Spleen (tissue), 11 donors: ENCODE results near the gene BMP6. TPM values are rescaled to one million over a fixed set of nuclear protein-coding genes. Genes with fewer than 3 reads are reported as not detected.
"Not testable (repeated sequence)": the region's sequence is repeated elsewhere in the genome, so short reads cannot be mapped to it uniquely, and the experiment has no call there.

Experiments used
- DNase-seq: peaks from one replicate; pipeline ENCODE4 v3.0.0-alpha.2; 2020
- H3K27ac ChIP-seq, 8 donors: fragments of 200-600 bp; sonication (generic) in 7 of 8; 1 replicate in 4 of 8; 2 replicates in 4 of 8; pipeline versions ENCODE4 v1.5.0 to v1.8.0; 2016 to 2021; ENCODE audit warnings: inconsistent platforms in 4 of 8, mild to moderate bottlenecking in 4 of 8, moderate library complexity in 1 of 8
- H3K27me3 ChIP-seq, 7 donors: fragments of 200-600 bp; sonication (generic) in 6 of 7; replicated peaks in 1 of 7; 1 replicate in 4 of 7; 2 replicates in 3 of 7; pipeline versions ENCODE4 v1.5.0 to v1.8.0; 2016 to 2021; ENCODE audit warnings: inconsistent platforms in 3 of 7, mild to moderate bottlenecking in 1 of 7
- H3K36me3 ChIP-seq, 6 donors: fragments of 200-600 bp; sonication (generic) in 5 of 6; 1 replicate in 4 of 6; 2 replicates in 2 of 6; pipeline versions ENCODE4 v1.5.0 to v1.8.0; 2016 to 2021; ENCODE audit warnings: inconsistent platforms in 2 of 6
- H3K4me1 ChIP-seq, 6 donors: fragments of 200-600 bp; sonication (generic) in 5 of 6; 1 replicate in 3 of 6; 2 replicates in 3 of 6; pipeline versions ENCODE4 v1.5.0 to v1.8.0; 2016 to 2021; ENCODE audit warnings: inconsistent platforms in 3 of 6
- H3K4me3 ChIP-seq, 8 donors: fragments of 200-600 bp; sonication (generic) in 7 of 8; 1 replicate in 4 of 8; 2 replicates in 4 of 8; pipeline versions ENCODE4 v1.5.0 to v1.8.0; 2016 to 2021; ENCODE audit warnings: inconsistent platforms in 4 of 8, mild to moderate bottlenecking in 4 of 8, moderate library complexity in 2 of 8
- H3K9me3 ChIP-seq, 8 donors: fragments of 200-600 bp; sonication (generic) in 7 of 8; 1 replicate in 4 of 8; 2 replicates in 4 of 8; pipeline versions ENCODE4 v1.5.0 to v1.8.0; 2016 to 2021; ENCODE audit warnings: inconsistent platforms in 4 of 8
- POLR2A ChIP-seq, 3 donors: fragments of 450-650 bp; IDR thresholded peaks; one replicate each; pipeline ENCODE4 v1.5.1; 2017; ENCODE audit warnings: antibody characterized with exemption in 3 of 3, mild to moderate bottlenecking in 1 of 3
- POLR2AphosphoS5 ChIP-seq, 3 donors: sonication (generic); formaldehyde crosslinking; IDR thresholded peaks; one replicate each; pipeline ENCODE4 v1.5.1; 2017; ENCODE audit warnings: antibody characterized with exemption in 3 of 3
- WGBS, 5 donors: extraction: QIAGEN DNeasy Blood & Tissue Kit in 3 of 5; methylation state at CpG; one replicate each; pipeline versions ENCODE4 v1.1.5 to v1.1.7; 2013 to 2018; 5-methylcytosine and 5-hydroxymethylcytosine counted together
- intact Hi-C: fragments of 100-400 bp; cut with DNase I; formaldehyde crosslinking; loops from one replicate; pipeline ENCODE4 v1.15.0; 2023; ENCODE audit warnings: low total_unique reads
- polyA plus RNA-seq, 3 donors: library from polyadenylated mRNA; stranded (reverse); fragments of 200-250 nt; gene quantifications; one replicate each; pipeline ENCODE4 v1.2.1, GENCODE V29; 2013
- total RNA-seq, 7 donors: library from RNA; depleted of rRNA in 3 of 7; stranded (reverse); fragments of >200 nt in 3 of 7; fragmentation: NEBNext Ultra II Directional in 4 of 7; extraction: Animal tissue kit (Norgen Biotek cat#: 25700) in 4 of 7; gene quantifications; one replicate each; pipeline versions ENCODE4 v1.1.0 to v1.2.1, GENCODE V29; 2016 to 2021
- TF ChIP-seq, protein P1 (sequence below), 11 experiments: fragments of 200-600 bp in 7 of 11; fragments of 450-650 bp in 4 of 11; sonication (generic) in 4 of 11; IDR thresholded peaks in 8 of 11; conservative IDR thresholded peaks in 3 of 11; 1 replicate in 7 of 11; 2 replicates in 4 of 11; pipeline versions ENCODE4 v1.4.0 to v1.8.0; 2016 to 2021; ENCODE audit warnings: antibody characterized with exemption in 11 of 11, inconsistent platforms in 4 of 11, mild to moderate bottlenecking in 1 of 11
- donor health status: healthy with polysubstance abuse.
- donor health status: DM: no; HTN: no; CAD: no; lungs with moderate emphysema.
- donor health status: DM: no; HTN: no; CAD: no.
- donor health status: Bipolar disorder and iron deficiency.
- donor health status: healthy.
- donor health status: DM: no; HTN: no; CAD: no.
- donor health status: DM: yes; HTN: yes; CAD: no.

BMP6 gene
- total and polyA plus RNA-seq, 10 donors, result 0.58 to 6.9 (median 4.8) TPM

DNA sequence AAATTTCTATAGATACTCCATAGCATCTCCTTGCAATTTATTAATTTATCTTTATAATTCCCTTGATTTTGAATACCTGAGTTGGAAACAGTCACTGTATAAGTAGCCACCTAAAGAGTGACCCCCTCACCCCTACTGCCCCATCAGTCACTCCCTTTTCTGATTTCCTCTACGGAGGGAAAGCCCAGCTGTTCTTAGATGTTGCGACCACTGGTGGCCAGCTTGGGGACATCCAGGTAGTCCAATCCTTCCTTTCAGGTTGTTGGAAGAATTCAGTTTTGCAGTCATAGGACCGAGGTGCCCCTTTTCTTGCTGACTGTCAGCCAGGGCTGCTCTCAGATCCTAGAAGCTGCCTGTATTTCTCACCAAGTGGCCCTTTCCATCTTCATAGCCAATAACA lies 87.8 kb downstream of the BMP6 start:
- 83 to 99% (median 89%) methylated on average over 3 of the region's 3 CpGs for WGBS, 5 donors
- TF ChIP-seq, protein P1, sequence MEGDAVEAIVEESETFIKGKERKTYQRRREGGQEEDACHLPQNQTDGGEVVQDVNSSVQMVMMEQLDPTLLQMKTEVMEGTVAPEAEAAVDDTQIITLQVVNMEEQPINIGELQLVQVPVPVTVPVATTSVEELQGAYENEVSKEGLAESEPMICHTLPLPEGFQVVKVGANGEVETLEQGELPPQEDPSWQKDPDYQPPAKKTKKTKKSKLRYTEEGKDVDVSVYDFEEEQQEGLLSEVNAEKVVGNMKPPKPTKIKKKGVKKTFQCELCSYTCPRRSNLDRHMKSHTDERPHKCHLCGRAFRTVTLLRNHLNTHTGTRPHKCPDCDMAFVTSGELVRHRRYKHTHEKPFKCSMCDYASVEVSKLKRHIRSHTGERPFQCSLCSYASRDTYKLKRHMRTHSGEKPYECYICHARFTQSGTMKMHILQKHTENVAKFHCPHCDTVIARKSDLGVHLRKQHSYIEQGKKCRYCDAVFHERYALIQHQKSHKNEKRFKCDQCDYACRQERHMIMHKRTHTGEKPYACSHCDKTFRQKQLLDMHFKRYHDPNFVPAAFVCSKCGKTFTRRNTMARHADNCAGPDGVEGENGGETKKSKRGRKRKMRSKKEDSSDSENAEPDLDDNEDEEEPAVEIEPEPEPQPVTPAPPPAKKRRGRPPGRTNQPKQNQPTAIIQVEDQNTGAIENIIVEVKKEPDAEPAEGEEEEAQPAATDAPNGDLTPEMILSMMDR (IDR thresholded peaks at IDR 0.05 in 8 of 11, conservative IDR thresholded peaks at IDR 0.05 in 3 of 11), result no peak
- no peak for TF ChIP-seq POLR2AphosphoS5 (IDR thresholded peaks at IDR 0.05)
- no peak for TF ChIP-seq POLR2A (IDR thresholded peaks at IDR 0.05)
- intact Hi-C loops, result no loop called here

GRCh38 chr6:7815716-7816115 lies 89.8 kb downstream of the BMP6 start:
- intact Hi-C loops, result no loop called here
- 45 to 59% (median 56%) methylated on average over 5 of the region's 5 CpGs for WGBS, 5 donors

More for the DNA sequence above, 87.8 kb downstream of the BMP6 start:
- H3K36me3 ChIP-seq, result no peaks in the 10 kb centered on the region
- DNase-seq, result no peak
- H3K9me3 ChIP-seq, result no peaks in the 10 kb centered on the region
- no peak overlapping the region for H3K27ac ChIP-seq
- H3K4me1 ChIP-seq, result no peaks in the 10 kb centered on the region
- no peaks in the 10 kb centered on the region for H3K27me3 ChIP-seq
- no peak overlapping the region for H3K4me3 ChIP-seq

DNA sequence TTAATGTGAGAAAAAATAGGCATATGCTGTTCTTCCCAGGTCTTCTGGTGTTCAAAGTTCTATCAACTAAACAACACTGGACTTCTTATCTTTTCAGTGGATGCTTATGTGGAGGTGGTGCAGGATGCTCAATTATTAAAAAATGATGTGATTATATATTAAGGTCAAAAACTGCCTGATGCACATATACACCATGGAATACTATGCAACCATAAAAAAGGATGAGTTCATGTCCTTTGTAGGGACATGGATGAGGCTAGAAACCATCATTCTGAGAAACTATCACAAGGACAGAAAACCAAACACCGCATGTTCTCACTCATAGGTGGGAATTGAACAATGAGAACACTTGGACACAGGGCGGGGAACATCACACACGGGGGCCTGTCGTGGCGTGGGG lies 91.3 kb downstream of the BMP6 start:
- DNase-seq, H3K9me3 ChIP-seq, H3K27ac ChIP-seq, H3K4me1 ChIP-seq, H3K36me3 ChIP-seq, H3K27me3 ChIP-seq, H3K4me3 ChIP-seq, intact Hi-C loops: not testable (repeated sequence)
- 93 to 99% (median 96%) methylated on average over 5 of the region's 5 CpGs for WGBS, 5 donors

More at GRCh38 chr6:7815716-7816115, 89.8 kb downstream of the BMP6 start:
- H3K4me1 ChIP-seq, result no peaks in the 10 kb centered on the region
- no peak overlapping the region for H3K4me3 ChIP-seq
- TF ChIP-seq POLR2A (IDR thresholded peaks at IDR 0.05) (no peak), POLR2AphosphoS5 (IDR thresholded peaks at IDR 0.05) (no peak)
- TF ChIP-seq, protein P1 (IDR thresholded peaks at IDR 0.05 in 8 of 11, conservative IDR thresholded peaks at IDR 0.05 in 3 of 11), result no peak
- no peaks in the 10 kb centered on the region for H3K9me3 ChIP-seq
- no peaks in the 10 kb centered on the region for H3K36me3 ChIP-seq
- H3K27ac ChIP-seq, result no peak overlapping the region
- no peak for DNase-seq
- no peaks in the 10 kb centered on the region for H3K27me3 ChIP-seq

GRCh38 chr6:7818257-7819214 lies 92.6 kb downstream of the BMP6 start:
- Histone ChIP-seq H3K4me3 (no peak overlapping the region), H3K27me3 (no peaks in the 10 kb centered on the region), H3K9me3 (no peaks in the 10 kb centered on the region), H3K36me3 (no peaks in the 10 kb centered on the region), H3K27ac (no peak overlapping the region), H3K4me1 (no peaks in the 10 kb centered on the region)
- DNase-seq, result no peak
- TF ChIP-seq POLR2A (IDR thresholded peaks at IDR 0.05) (no peak), POLR2AphosphoS5 (IDR thresholded peaks at IDR 0.05) (no peak)
- TF ChIP-seq, protein P1 (IDR thresholded peaks at IDR 0.05 in 8 of 11, conservative IDR thresholded peaks at IDR 0.05 in 3 of 11), result no peak
- intact Hi-C loops, result no loop called here
- 82 to 89% (median 84%) methylated on average over 13 of the region's 13 CpGs for WGBS, 5 donors
